Measurements from ENCODE around the gene CAMK4.

DNA sequence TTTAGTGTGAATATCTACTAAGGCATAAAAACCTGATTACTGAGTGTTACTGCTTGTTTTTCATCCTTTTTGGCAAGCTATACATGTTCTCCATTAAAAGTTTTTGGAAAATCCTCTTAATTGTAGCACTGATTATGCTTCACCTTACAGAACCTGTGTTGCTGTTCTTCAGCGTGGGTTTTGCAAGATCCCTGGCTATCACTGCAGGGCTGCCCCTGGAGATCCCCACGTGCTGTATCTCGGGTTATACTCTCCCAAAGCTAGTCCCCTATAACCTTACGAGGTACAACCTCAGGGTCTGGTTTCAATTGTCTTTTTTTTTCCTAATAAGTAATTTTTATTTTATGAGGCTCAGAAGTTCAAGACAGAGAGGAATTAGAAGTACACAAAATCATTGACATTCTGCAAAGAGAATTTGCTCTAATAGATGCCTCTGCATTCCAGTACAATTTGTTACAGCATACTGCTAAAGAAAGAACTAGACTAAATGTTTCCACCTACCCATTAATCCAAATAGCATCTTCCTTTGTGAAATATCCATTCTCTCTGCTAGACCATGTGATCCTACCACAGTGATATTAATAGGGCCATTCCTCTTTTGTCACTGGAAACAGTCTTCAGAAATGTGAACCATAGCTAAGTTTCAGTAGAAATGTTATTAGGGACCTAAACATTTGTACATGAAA lies 25.8 kb upstream of the CAMK4 start:
- TF ChIP-seq CTCF (IDR thresholded peaks at IDR 0.05; ENCODE audit: insufficient read depth, low read depth, low read length), result no peak
- TF ChIP-seq EZH2 (IDR thresholded peaks at IDR 0.05; ENCODE audit: insufficient read depth, low read length), result no peak
